Superior temporal gyrus (tissue), 1 donor: ENCODE results near the gene GABRB1.
A peak's percentile ranks its signal among the peaks of the same experiment; 100 is the strongest.
"Not testable (repeated sequence)": the region's sequence is repeated elsewhere in the genome, so short reads cannot be mapped to it uniquely, and the experiment has no call there.

Experiments
- DNase-seq: peaks from one replicate; pipeline ENCODE4 v3.0.0-alpha.2; 2016; ENCODE audit errors: extremely low spot score

The GABRB1 gene

GRCh38 chr4:47290873-47291272 is 259.5 kb downstream of the GABRB1 start:
- not testable (repeated sequence) for DNase-seq

DNA sequence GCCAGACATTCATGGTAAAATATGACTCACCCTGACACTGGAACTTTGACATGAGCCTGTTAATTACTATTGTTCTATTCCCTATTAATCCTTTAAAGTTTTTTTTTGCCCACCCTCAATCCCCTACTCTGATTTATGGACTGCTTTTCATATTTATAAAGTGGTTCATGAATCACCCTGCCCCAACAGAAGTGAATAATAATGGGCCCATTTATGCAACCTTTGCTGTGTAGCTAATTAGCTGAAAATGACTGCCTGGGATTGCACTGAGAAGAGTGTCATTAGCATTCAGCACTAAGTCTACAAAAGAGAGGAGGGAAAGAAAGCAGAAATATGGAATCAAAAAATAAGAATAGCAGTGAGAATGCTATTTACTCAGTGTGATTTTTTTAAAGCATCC is 277.8 kb downstream of the GABRB1 start:
- no peak for DNase-seq

DNA sequence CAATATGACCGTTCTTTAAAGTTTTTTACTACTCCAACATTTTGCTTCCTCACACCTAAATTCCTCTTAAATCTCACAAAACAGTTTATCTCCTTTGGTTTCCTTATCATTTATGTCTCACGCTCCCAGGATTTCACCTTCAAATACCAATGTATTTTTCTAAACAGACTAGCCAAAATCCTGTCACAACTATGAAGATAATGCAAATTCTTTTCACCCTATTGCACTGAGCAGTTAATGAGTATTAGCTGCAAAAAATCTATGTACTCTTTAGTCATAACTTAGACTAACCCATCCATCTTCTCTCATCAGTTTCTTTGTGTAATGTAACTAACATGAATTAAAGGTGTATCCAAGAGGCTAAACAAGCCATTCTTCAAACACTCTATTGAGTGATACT is 280.8 kb downstream of the GABRB1 start:
- DNase-seq: no peak

DNA sequence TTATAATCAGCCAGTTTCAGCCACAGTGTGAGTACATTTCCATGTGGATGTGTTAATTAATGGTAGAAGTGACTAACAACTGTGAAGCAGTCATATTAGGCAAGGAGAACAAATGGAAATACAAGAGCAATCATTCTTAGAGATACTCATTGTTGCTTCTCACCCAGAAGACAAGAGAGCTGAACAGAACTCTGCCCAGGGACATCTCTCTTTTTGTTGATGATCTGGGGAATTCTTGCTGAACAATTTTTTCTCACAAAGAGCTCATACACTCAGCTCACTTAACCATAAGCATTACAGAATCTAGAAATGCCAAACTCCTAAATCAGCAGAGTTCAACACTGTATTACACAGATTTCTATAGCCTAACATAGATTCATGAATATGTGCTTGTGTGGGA is 282.0 kb downstream of the GABRB1 start:
- DNase-seq: no peak

- DNase-seq: no peak
These were observed 284.0 kb downstream of the GABRB1 start for GRCh38 chr4:47315346-47315745.

DNA sequence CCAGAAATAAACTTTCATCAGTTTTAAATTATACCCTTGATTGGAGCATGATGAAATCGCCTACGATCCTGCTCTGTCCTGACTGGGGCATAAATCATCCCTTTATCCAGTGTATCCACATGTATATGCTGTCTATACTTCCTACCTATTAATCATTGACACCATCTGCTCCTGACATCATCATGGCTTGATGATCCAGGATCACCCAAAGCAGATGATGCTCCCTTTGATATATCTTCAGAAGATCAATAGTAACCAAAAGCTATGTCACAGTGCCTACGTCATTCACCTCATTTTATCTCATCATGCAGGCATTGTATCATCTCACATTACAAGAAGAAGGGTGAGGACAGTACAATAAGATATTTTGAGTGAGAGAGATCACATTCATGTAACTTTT is 294.7 kb downstream of the GABRB1 start:
- no peak for DNase-seq

DNA sequence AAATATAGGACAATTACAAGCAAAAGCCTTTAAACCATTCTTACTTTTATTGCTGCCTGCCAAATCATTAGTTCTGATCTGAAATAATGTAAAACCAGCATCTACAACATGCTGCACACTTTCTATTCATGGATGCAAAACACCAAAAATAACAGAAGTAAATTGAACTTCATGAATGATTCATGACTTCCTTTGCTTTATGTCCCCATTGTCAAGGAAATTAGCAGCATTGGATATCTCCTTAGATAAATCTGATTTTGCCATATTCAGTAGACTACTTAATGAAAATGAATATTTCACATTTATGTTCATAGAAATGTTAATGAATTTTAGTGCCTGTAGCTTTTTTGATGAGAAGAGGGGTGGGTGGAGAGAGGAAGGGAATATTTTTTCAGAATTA is 299.5 kb downstream of the GABRB1 start:
- DNase-seq: no peak

DNA sequence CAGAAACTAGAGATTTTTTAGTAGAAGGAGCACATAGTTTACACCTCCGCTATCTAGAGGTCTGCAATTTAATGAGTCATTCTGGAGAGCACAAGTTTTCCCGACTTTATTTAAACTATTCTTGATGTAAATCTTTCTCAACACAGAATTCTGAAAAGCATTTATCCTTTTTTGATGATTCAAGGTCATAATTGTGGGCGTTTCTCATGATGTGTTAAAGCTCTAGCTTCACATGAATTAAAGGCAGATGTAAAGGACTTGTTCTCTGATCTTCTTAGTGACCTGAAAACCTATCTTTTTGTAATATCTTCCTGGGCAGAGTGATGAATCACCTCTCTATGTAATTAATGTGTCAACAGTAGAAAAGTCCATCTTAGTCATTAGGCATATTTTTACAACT is 303.3 kb downstream of the GABRB1 start:
- no peak for DNase-seq

DNA sequence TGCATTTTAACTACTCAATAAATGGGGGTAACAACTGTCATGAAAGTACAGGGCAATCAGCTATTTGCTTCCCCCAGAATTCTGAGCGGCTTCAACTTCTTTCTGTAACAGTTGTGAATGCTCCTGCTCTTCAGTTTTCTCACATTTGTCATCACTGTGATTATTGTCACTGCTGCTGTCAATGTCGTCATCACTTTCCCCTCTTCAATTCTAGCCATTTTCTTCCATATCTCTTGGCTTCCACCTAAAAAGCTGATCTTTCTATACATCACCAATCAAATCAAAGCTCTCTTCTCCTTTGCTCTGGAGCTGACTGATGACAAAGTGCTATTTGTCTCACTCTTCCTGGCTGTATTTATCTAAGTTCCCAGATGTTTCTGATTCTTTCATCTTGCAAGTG is 306.5 kb downstream of the GABRB1 start:
- no peak for DNase-seq

DNA sequence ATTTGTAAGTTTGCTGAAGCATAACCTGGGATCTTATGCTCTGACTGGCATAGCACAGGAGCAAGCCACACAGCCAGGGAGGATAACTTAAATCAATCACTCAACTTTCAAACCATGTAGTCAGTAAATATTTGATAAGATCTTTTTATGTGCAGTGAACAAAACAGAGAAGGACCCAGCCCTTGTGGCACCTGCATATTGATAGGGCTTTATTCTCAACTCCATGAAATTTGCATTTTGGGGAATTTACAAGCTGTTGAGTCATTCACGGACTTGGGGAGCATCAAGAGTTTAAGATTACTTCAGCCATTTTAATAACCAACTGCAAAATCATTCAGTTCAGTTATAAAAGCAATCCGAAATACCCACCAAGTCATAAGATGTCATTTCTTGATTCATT is 309.5 kb downstream of the GABRB1 start:
- DNase-seq: no peak

GRCh38 chr4:47342796-47343195 is 311.4 kb downstream of the GABRB1 start:
- DNase-seq: no peak

DNA sequence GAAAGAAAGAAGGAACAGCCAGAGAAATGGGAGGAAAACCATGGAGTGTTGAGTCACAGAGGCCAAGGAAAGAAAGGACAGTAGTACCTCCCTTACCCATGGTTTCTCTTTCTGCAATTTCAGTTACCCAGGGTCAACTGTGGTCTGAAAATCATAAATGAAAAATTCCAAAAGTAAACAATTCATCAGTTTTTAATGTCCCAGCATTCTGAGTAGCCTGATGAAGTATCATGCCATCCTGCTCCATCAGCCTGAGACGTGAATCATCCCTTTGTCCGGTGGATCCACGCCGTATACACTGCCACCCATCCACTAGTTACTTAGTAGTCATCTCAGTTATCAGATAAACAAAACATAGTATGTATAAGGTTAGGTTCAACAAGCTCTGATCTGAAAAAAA is 318.0 kb downstream of the GABRB1 start:
- no peak for DNase-seq

GRCh38 chr4:47355568-47355967 is 324.2 kb downstream of the GABRB1 start:
- DNase-seq: no peak

- DNase-seq: no peak
These were observed 328.5 kb downstream of the GABRB1 start for GRCh38 chr4:47359891-47360290.

- no peak for DNase-seq
These were observed 336.4 kb downstream of the GABRB1 start for GRCh38 chr4:47367761-47368160.

DNA sequence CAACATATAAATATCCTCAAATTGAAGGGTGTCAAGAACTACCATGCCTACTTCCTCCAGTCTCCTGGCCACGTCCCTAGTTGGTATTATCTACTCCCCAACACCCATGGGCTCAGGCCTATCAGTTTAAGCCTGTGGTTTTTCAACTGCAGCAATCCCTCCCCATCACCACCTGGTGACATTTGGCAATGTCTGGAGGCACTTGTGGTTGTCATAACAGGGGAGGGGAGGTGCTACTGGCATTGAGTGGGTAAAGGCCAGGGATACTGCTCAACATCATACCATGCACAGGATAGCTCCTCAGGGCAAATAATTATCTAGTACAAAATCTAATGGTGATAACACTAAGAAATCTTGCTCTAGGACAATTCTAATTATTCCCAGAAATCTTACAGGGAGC is 336.8 kb downstream of the GABRB1 start:
- no peak for DNase-seq

GRCh38 chr4:47372561-47372960 is 341.2 kb downstream of the GABRB1 start:
- no peak for DNase-seq

DNA sequence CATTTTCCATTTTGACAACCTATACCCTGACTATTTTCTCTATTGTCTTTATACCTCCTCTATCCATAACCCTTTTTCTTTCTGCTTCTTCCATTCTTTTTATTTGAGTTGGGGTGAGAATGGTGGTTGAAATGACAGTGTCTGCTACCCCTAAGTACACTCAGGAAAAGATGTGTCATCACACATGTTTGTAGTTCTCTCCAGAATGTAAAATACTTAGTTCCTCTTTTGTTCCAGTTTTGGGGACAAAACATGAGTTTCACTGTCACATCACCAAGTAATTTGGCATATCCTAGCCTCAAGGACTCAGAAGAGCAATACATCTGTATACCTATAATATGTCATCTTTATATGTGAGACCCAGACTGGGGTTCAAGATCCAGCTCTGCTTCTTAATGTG is 341.8 kb downstream of the GABRB1 start:
- DNase-seq: no peak

DNA sequence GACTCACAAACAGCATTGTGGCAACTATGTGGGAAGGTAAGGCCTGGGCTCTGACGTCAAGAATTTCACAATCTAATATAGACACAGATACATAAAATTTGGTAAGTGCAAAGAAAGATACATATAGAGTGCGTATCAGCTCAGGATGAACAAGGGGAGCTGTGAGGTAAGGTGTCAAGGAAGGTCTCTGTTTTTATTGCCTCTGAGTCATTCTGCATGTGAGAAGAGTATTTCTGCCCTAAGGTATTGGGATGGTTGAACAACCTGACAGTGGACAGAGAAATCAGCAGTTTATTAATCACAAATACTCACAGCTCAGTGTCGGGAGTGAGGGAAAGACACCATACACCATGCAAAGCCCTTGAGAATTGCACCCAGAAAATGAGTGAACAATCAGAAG is 342.3 kb downstream of the GABRB1 start:
- DNase-seq: no peak

DNA sequence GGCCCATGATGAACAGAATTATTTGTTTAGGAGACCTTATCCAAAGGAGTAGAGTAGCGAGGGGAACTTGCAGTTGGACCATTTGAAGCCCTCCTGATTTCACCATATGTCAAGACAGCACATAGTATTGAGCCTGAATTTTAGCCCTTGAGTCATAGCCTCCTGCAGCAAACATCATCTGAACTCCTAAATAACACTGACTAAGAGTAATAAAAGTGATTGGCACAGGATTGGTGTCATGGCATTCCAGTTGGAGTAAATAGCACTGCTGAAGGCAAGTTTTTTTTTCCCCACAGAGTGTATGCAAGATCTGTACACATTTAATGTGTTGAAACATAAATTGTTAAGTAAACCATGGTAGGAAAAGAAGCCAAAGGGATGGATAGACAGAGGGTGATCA is 343.1 kb downstream of the GABRB1 start:
- no peak for DNase-seq

GRCh38 chr4:47378021-47378530 is 346.7 kb downstream of the GABRB1 start:
- DNase-seq: not testable (repeated sequence)

GRCh38 chr4:47381172-47381571 is 349.8 kb downstream of the GABRB1 start:
- no peak for DNase-seq

DNA sequence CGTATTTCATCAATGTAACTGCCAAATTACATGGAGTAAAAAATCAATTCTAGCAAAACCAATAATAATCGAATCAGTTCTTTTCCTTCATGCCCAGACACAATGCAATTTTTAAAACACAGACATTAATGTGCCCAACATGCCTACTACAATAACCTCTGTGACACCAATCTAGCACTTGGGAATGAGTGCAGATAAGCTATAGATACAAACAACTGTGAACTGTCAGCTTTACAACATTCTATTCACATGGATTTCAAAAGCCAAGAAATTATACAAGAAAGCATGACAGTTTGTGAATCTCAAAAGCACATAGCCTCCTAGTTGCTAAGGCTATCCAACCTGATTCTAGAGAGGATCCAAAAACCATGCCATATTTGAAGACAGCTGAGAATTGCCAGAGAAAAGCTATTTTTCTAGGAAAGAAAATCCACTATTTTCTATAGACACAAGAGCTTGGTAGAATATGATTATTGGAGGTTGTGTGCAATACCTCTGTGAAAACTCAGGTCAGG is 351.5 kb downstream of the GABRB1 start:
- peak; percentile 38 for DNase-seq

- peak; percentile 82 for DNase-seq
These were observed 352.6 kb downstream of the GABRB1 start for GRCh38 chr4:47383829-47384427.
